HepG2 (cell line): ENCODE measurements around the gene TGFBI. TPM values are rescaled to one million over a fixed set of nuclear protein-coding genes. Genes with fewer than 3 reads are reported as not detected.

Source experiments
- ATAC-seq: fragments of 200-7000 bp; cut with Tn5 transposase; 3 replicates; pipeline ENCODE4 v1.9.1; 2020; ENCODE audit warnings: mild to moderate bottlenecking, moderate library complexity
- BruUV-seq: library from RNA; stranded (reverse); fragments of 400-500 nt; replicated peaks from 2 replicates; lab custom pipeline; 2021; lab: Mats Ljungman, UMichigan
- CTCF ChIA-PET: fragments of 300-600 bp; formaldehyde crosslinking; extraction: SDS; loops from one replicate; lab custom pipeline; 2021; ENCODE audit warnings: low total read pairs, inconsistent platforms, low intra/inter-chr PET ratio; lab: Yijun Ruan, JAX
- POLR2A ChIA-PET: fragments of 350-600 bp; sonication (Branson Sonifier 250); formaldehyde crosslinking; loops from one replicate; lab custom pipeline; 2020; ENCODE audit warnings: antibody characterized with exemption, inconsistent platforms; lab: Yijun Ruan, JAX
- DNase-seq: peaks from one replicate; pipeline ENCODE4 v3.0.0-alpha.2; 2015; ENCODE audit warnings: low spot score
- FAIRE-seq: peaks from 3 replicates; lab custom pipeline; 2011; peaks lifted over from hg19 to GRCh38; lab: Jason Lieb, UNC
- H2AFZ ChIP-seq: one replicate; pipeline ENCODE4 v1.6.1; 2011; ENCODE audit warnings: low read length, inconsistent platforms
- H3K27ac ChIP-seq: fragments of 300-600 bp; 3 replicates; pipeline ENCODE4 v1.8.0; 2011; ENCODE audit warnings: mixed run types, mild to moderate bottlenecking, mixed read lengths, low read length, inconsistent platforms; ENCODE audit not compliant: insufficient read depth; ENCODE audit errors: extremely low read length
- H3K27me3 ChIP-seq, 2 experiments: fragments of 200-600 bp in 1 of 2; 2 replicates in 1 of 2; 3 replicates in 1 of 2; pipeline versions ENCODE4 v1.6.0 to v1.8.0; 2011; ENCODE audit warnings: low read length in 2 of 2, mild to moderate bottlenecking in 2 of 2, moderate library complexity in 2 of 2, inconsistent platforms in 1 of 2; ENCODE audit not compliant: insufficient read depth in 2 of 2, control insufficient read depth in 1 of 2
- H3K36me3 ChIP-seq, 2 experiments: fragments of 200-600 bp in 1 of 2; replicated peaks in 1 of 2; 2 replicates in 1 of 2; 3 replicates in 1 of 2; pipeline versions ENCODE4 v1.5.1 to v1.8.0; 2011; ENCODE audit warnings: low read length in 2 of 2, inconsistent platforms in 1 of 2; ENCODE audit not compliant: insufficient read depth in 2 of 2, control insufficient read depth in 1 of 2
- H3K4me1 ChIP-seq: 2 replicates; pipeline ENCODE4 v1.5.1; 2012; ENCODE audit warnings: low read length, inconsistent platforms; ENCODE audit not compliant: insufficient read depth
- H3K4me2 ChIP-seq: 2 replicates; pipeline ENCODE4 v1.6.0; 2011; ENCODE audit warnings: low read depth, low read length, inconsistent platforms
- H3K4me3 ChIP-seq, 3 experiments: fragments of 200-600 bp in 1 of 3; sonication (generic), shearing (Covaris generic) in 1 of 3; replicated peaks in 1 of 3; 2 replicates each; pipeline ENCODE4 v1.5.1; 2011 to 2016; ENCODE audit warnings: low read length in 3 of 3, inconsistent platforms in 2 of 3, low read depth in 2 of 3, mild to moderate bottlenecking in 2 of 3, control low read depth in 1 of 3, mixed read lengths in 1 of 3; ENCODE audit not compliant: insufficient read depth in 1 of 3
- H3K79me2 ChIP-seq: one replicate; pipeline ENCODE4 v1.6.1; 2011; ENCODE audit warnings: low read length, inconsistent platforms; ENCODE audit not compliant: insufficient read depth
- H3K9ac ChIP-seq: 2 replicates; pipeline ENCODE4 v1.6.0; 2011; ENCODE audit warnings: mild to moderate bottlenecking, low read depth, low read length, inconsistent platforms; ENCODE audit not compliant: insufficient read depth
- H3K9me3 ChIP-seq: 2 replicates; pipeline ENCODE4 v1.5.1; 2012; ENCODE audit warnings: mild to moderate bottlenecking, low read length
- H4K20me1 ChIP-seq: 2 replicates; pipeline ENCODE4 v1.6.0; 2011; ENCODE audit warnings: inconsistent platforms, mild to moderate bottlenecking, low read length, moderate library complexity; ENCODE audit not compliant: insufficient read depth
- MAFF ChIP-seq: IDR thresholded peaks from 2 replicates; pipeline ENCODE4 v1.6.1; 2011; ENCODE audit warnings: low read depth, low read length, improper control_type of control experiment
- MAFG ChIP-seq: sonication (generic); formaldehyde crosslinking; IDR thresholded peaks from 2 replicates; pipeline ENCODE4 v1.5.1; 2020; ENCODE audit warnings: mild to moderate bottlenecking, missing genetic modification reagents
- MAFK ChIP-seq, 2 experiments: IDR thresholded peaks in 1 of 2; conservative IDR thresholded peaks in 1 of 2; 2 replicates each; pipeline ENCODE4 v1.6.1; 2011; ENCODE audit warnings: improper control_type of control experiment in 2 of 2, low read length in 2 of 2
- MIXL1 ChIP-seq: IDR thresholded peaks from 2 replicates; pipeline ENCODE4 v1.6.1; 2016
- NFE2L2 ChIP-seq: fragments of 150-350 bp; IDR thresholded peaks from 2 replicates; pipeline ENCODE4 v1.6.1; 2014; ENCODE audit warnings: low read length
- YEATS4 ChIP-seq: sonication (generic); formaldehyde crosslinking; IDR thresholded peaks from 2 replicates; pipeline ENCODE4 v1.4.0; 2020; ENCODE audit warnings: missing genetic modification reagents, borderline replicate concordance
- WGBS: methylation state at CpG from one replicate; pipeline ENCODE4 v1.1.6; 2017; ENCODE audit warnings: low lambda C conversion rate; 5-methylcytosine and 5-hydroxymethylcytosine counted together
- in situ Hi-C: cut with HindIII; loops from 2 replicates; pipeline ENCODE4 v1.10.0; 2017; ENCODE audit warnings: low pct_unique_long_range_greater_than_20kb; ENCODE audit not compliant: extremely low pct_ligation_motif_present
- intact Hi-C: fragments of 100-400 bp; cut with micrococcal nuclease; formaldehyde crosslinking; loops from one replicate; pipeline ENCODE4 v1.10.0; 2022; ENCODE audit not compliant: unreplicated experiment
- polyA plus RNA-seq, 8 experiments: library from polyadenylated mRNA; depleted of rRNA in 3 of 8; stranded (reverse) in 7 of 8; unstranded in 1 of 8; fragments of >200 nt; fragmentation: Illumina TruSeq in 4 of 8; extraction: Trizol in 4 of 8; gene quantifications; 2 replicates each; pipeline versions ENCODE4 v1.2.1 to v1.2.3, GENCODE V29; 2011 to 2016; ENCODE audit warnings: low read depth in 4 of 8, missing spikeins in 1 of 8, mixed read lengths in 1 of 8; ENCODE audit not compliant: insufficient read depth in 1 of 8
- total RNA-seq, 5 experiments: library from RNA; depleted of rRNA; stranded (reverse); fragments of >200 nt; fragmentation: Illumina TruSeq; extraction: Trizol; gene quantifications; 2 replicates each; pipeline ENCODE4 v1.2.3, GENCODE V29; 2016; ENCODE audit warnings: low read depth in 1 of 5
- TF ChIP-seq, protein P1 (sequence below): sonication (generic); formaldehyde crosslinking; IDR thresholded peaks from 2 replicates; pipeline ENCODE4 v1.5.1; 2020; ENCODE audit warnings: missing genetic modification reagents, mild to moderate bottlenecking, borderline replicate concordance
- TF ChIP-seq, protein P2 (sequence below): sonication (generic); formaldehyde crosslinking; IDR thresholded peaks from 2 replicates; pipeline ENCODE4 v1.8.1; 2023; ENCODE audit warnings: mild to moderate bottlenecking, missing genetic modification reagents, borderline replicate concordance
- TF ChIP-seq, protein P3 (sequence below): IDR thresholded peaks from 2 replicates; pipeline ENCODE4 v1.6.1; 2016; ENCODE audit warnings: control low read depth

Gene TGFBI
- total and polyA plus RNA-seq, 2 of the 13 experiments (the other 11 are each of a cell fraction or from before 2014, with no cell fraction given) = 275 to 457 TPM

DNA sequence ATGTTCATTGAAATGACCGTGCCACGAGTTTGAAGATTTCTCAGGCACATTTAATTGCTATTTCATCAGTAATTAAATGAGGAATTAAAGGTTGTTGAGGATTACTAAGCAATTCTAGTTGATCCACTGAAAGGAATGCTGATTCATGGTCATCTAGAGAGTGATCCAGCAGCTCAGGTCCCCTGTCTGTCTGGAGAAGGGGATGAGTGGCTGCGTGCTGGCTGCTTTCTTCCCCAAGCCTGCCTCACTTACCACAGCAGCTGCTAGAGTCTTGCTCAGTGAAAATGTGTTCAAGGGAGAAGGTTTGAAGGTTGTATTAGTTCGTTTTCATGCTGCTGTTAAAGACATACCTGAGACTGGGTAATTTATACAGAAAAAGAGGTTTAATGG is 7.8 kb upstream of the TGFBI start:
- no peak overlapping the region for H3K4me2 ChIP-seq
- DNase-seq (no peak), FAIRE-seq (no peak)
- no peaks in the 10 kb centered on the region for H3K9me3 ChIP-seq
- H3K79me2 ChIP-seq = no peaks in the 10 kb centered on the region
- no peaks in the 10 kb centered on the region for H4K20me1 ChIP-seq
- ChIA-PET POLR2A (interaction anchor here (0.7 to 0.8 kb wide), 2 partner anchors 8 to 32 kb away, joined by 4 to 6 read pairs; partner anchors contain the start of gene TGFBI), CTCF (no interaction called here)
- peaks cover 33% of the 10 kb centered on the region for H3K4me1 ChIP-seq
- in situ Hi-C loops = no loop called here
- WGBS = 83% methylated on average over 4 of the region's 4 CpGs
- H3K4me3 ChIP-seq = no peak overlapping the region
- H3K36me3 ChIP-seq = no peaks in the 10 kb centered on the region
- intact Hi-C loops = no loop called here
- no peak overlapping the region for H2AFZ ChIP-seq
- H3K9ac ChIP-seq = no peak overlapping the region
- H3K27ac ChIP-seq = no peak overlapping the region
- TF ChIP-seq, protein P1, sequence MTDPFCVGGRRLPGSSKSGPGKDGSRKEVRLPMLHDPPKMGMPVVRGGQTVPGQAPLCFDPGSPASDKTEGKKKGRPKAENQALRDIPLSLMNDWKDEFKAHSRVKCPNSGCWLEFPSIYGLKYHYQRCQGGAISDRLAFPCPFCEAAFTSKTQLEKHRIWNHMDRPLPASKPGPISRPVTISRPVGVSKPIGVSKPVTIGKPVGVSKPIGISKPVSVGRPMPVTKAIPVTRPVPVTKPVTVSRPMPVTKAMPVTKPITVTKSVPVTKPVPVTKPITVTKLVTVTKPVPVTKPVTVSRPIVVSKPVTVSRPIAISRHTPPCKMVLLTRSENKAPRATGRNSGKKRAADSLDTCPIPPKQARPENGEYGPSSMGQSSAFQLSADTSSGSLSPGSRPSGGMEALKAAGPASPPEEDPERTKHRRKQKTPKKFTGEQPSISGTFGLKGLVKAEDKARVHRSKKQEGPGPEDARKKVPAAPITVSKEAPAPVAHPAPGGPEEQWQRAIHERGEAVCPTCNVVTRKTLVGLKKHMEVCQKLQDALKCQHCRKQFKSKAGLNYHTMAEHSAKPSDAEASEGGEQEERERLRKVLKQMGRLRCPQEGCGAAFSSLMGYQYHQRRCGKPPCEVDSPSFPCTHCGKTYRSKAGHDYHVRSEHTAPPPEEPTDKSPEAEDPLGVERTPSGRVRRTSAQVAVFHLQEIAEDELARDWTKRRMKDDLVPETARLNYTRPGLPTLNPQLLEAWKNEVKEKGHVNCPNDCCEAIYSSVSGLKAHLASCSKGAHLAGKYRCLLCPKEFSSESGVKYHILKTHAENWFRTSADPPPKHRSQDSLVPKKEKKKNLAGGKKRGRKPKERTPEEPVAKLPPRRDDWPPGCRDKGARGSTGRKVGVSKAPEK (CRISPR knock-in tag) = no peak
- TF ChIP-seq NFE2L2 (peak; percentile 49; the same call in 1 of the 2 replicates), MAFK (conservative IDR thresholded peaks at IDR 0.05 in 1 of 2, IDR thresholded peaks at IDR 0.05 in 1 of 2; ENCODE audit: low read length in 2 of 2) (peak; percentile 17 to 51; a peak in 2 of 4 replicates), MAFG (peak; percentile 63), MIXL1 (CRISPR knock-in tag) (no peak), MAFF (peak; percentile 47; the same call in 1 of the 2 replicates), YEATS4 (CRISPR knock-in tag) (no peak)
- TF ChIP-seq, protein P2, sequence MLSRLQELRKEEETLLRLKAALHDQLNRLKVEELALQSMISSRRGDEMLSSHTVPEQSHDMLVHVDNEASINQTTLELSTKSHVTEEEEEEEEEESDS = no peak
- TF ChIP-seq, protein P3, sequence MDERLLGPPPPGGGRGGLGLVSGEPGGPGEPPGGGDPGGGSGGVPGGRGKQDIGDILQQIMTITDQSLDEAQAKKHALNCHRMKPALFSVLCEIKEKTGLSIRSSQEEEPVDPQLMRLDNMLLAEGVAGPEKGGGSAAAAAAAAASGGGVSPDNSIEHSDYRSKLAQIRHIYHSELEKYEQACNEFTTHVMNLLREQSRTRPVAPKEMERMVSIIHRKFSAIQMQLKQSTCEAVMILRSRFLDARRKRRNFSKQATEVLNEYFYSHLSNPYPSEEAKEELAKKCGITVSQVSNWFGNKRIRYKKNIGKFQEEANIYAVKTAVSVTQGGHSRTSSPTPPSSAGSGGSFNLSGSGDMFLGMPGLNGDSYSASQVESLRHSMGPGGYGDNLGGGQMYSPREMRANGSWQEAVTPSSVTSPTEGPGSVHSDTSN (CRISPR knock-in tag) = no peak
- TF ChIP-seq, all 625 proteins: peak for 4
- BruUV-seq = no TSS peak
- H3K27me3 ChIP-seq = no peaks in the 10 kb centered on the region
- no peak for ATAC-seq
